Epithelial cell of umbilical artery (primary cell): ENCODE data around the gene FOXO3B. TPM values are rescaled to one million over a fixed set of nuclear protein-coding genes. Genes with fewer than 3 reads are reported as not detected.

ENCODE experiments used
- total RNA-seq: library from RNA; depleted of rRNA; stranded (reverse); fragments of >200 nt; gene quantifications from 2 replicates; pipeline ENCODE4 v1.2.3, GENCODE V29; 2014

The FOXO3B gene
- 3.2 and 4.3 TPM in 2 replicates for total RNA-seq

DNA sequence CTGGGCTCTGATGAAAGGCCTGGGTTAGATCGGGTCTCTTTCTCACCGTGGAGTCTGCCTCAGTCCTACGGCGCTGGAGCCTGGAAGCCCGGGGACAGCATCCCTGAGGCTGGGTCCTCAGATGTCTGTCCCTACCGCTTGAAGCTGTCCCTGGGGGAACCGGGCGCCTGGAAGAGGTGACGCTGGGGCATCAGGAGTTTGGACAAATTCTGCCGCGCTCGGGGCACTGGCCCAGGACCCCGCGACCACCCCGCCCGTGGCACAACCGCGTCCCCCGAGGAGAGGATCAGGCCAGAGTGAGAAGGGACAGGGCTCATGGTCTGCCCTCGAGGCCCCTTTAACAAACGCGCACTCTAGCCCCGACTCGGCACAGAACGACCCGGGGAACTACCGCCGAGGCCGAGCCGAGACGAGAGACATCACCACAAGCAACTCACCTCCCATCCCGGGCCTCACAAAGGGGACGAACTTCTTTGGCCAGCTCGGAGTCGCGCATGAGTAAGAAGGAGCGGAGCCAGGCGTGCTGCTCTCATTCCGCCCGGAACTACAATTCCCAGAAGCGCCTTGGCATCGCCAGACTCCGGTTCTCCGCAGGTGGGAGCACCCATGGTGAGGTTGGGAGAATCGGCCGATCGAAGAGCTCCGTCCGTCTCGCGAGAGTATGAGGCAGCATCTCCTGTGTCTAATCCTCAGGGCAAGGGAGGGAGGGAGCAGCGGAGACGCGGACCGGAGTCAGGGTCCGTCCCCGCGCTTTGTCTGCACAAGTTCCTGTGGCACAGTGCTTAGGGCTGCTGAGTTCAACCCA lies at the start of gene FOXO3B:
Gene FOXO3B, minus strand, starts transcription at position 548 of the 805 bp plus-strand sequence. CDS start 663 bp downstream, outside the sequence.

DNA sequence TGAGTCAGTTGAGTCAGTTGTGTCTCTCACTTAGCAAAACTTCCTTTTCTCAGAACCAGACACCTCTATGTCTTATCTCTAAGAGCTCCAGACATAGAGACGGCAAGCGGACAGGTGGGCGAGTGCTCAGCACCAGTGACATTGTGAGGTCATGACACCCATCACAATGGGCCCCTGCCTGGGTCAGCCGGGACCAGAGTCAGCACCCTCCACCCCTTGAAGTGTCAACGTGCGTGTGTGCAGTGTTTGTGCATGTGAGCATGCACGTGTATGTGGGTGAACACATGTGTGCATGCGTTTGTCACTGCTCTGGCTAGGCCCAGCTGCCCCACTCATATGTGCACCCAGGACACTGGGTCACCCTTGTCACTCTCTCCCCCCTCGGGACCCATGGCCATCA lies 37.8 kb downstream of the FOXO3B start, which contains the start of gene TBC1D28:
Gene TBC1D28, minus strand, starts transcription at position 101 of the 400 bp plus-strand sequence. CDS start 3,039 bp downstream, outside the sequence.

Other genes starting within 250 kb of the FOXO3B start
- gene LGALS9C, start 205.5 kb downstream of the FOXO3B start, total RNA-seq: not detected in 2 replicates
- gene TBC1D28, start 37.9 kb downstream of the FOXO3B start, total RNA-seq: not detected in 2 replicates
- not detected in 2 replicates for gene FBXW10, start 61.7 kb upstream of the FOXO3B start, total RNA-seq
- gene TVP23B, start 98.9 kb upstream of the FOXO3B start, total RNA-seq: 76.7 and 79.3 TPM in 2 replicates
- 42.6 and 52.0 TPM in 2 replicates for gene PRPSAP2, start 175.8 kb upstream of the FOXO3B start, total RNA-seq